ENCODE data around the gene GLS2.

- TF ChIP-seq CTCF (IDR thresholded peaks at IDR 0.05; ENCODE audit: insufficient read depth, low read length) (no peak), REST (IDR thresholded peaks at IDR 0.05; ENCODE audit: insufficient replicate concordance, low read depth) (no peak), GABPA (IDR thresholded peaks at IDR 0.05; ENCODE audit: low read depth) (no peak), POLR2AphosphoS5 (IDR thresholded peaks at IDR 0.05; ENCODE audit: low read depth) (no peak)
These were observed 22.8 kb upstream of the GLS2 start for GRCh38 chr12:56510786-56511185.

All from HL-60 (cell line).